Ammon's horn (tissue), 1 donor: Measurements from ENCODE around the gene GNG7.
"Not testable (repeated sequence)": the region's sequence is repeated elsewhere in the genome, so short reads cannot be mapped to it uniquely, and the experiment has no call there.

ENCODE experiments used
- DNase-seq: peaks from one replicate; pipeline ENCODE4 v3.0.0-alpha.2; 2016; ENCODE audit warnings: low spot score

The GNG7 gene

DNA sequence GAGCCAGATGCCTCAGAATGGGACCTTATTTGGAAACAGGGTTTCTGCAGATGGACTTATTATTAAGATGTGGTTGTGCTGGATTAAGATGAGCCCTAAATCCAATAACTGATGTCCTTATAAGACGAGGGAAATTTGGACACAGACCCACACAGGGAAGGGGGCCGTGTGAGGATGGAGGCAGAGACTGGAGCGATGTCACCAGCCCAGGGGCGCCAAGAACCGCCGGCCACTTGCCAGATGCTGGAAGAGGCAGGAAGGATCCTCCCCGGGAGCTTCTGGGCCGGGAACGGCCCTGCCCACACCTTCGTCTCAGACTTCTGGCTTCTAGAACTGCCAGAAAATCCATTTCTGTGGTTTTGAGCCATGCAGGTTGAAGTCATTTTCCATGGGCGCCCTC, 26.6 kb downstream of the GNG7 start:
- DNase-seq: no peak

DNA sequence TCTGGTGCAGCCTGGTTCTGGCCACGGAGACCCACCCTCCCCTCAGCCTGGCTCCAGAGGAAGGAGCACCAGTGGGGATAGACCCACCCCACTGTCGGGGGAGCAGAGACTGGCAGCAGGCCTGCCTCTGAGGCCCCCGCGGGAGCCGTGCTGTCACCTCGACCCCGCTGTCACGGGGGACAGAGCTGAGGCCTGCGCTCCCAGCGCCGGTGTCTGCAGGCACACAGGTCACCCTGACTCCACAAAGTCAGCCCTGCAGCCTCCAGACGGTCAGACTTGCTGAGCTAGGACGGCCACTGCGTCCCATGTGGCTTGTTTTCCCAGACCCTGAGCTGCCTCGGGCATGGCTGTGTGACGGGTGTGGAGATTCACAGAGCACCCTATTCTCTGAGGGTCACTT, 32.3 kb downstream of the GNG7 start:
- DNase-seq: no peak

DNA sequence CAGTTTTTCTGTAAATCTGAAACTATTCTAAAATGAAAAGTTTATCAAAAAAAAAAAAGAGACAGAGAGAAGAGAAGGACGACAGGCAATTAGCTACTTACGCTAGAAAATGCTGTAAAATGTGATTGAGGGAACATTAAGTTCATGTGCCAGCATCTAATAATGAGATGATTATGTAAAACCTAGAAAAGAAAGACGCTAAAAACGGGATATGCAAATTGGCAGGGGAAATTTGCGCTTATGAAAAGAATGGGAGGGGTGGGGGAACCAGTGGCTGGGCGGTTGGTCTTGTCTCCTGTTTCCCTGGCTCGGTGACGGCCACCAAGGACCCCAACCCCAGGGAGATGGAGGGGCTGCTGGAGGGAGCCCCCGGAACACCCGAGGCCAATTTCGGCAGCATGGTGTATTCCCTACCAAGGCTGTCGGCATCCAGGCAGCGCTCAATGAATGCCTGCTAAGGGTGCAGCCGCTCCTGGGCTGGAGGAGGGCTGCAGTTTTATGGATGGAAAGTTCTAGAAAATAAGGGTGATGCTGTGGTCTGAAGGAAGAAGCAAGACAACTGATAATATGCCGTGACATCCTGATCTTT, 34.2 kb downstream of the GNG7 start:
- DNase-seq: peak; percentile 21

DNA sequence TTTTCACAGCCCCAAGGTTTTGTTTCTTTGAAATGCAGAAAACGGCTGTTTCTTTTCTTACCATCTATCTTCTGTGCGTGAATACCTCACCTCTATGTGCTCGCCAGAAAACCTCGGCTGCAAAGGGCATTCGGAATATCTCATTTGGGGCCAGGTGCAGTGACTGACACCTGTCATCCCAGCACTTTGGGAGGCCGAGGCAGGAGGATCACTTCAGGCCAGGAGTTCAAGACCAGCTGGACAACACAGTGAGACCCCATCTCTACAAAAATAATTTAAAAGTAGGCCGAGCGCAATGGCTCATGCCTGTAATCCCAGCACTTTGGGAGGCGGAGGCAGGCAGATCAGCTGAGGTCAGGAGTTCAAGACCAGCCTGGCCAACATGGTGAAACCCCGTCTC, 35.1 kb downstream of the GNG7 start:
- DNase-seq: not testable (repeated sequence)

DNA sequence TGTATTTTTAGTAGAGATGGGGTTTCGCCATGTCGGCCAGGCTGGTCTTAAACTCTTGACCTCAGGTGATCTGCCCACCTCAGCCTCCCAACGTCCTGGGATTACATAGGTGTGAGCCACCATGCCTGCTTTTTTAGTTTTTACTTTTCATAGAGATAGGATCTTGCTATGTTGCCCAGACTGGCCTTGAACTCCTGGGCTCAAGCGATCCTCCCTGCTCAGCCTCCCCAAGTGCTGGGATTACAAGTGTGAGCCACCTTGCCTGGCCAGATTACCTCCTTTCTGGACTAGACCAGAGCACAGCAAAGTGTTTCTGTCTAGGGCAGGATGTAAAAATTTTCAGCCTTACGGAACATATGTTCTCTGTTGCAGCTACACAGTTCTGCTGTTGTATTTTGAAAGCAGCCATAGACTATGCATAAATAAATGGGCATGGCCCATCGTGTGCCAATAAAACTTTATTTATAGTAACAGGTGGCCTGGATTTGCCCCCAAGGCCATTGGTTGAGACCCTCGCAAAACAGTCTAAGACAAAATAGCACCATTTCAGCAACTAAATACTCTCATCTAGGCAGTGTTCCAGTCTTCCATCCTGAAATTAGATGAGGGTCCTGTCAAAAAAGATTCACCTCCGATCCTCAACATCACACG, 36.0 kb downstream of the GNG7 start:
- no peak for DNase-seq

DNA sequence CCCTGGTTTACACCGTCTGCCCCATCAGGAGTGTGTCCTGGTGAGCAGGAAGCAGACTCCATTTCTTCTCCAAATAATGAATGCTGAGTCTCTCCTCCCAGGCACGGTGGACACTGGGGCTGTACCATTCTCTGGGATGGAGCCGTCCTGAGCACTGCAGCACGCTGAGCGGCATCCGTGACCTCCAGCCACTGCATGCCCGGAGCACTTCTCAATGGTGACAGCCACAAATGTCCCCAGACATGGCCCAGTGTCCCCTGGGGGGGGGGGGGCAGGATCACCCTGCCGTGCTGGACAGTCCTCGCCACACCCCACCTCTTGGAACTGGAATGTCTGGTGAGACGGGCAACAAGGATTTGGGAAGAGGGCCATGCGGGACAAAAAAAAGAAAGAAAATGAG, 37.4 kb downstream of the GNG7 start:
- DNase-seq: peak; percentile 43

DNA sequence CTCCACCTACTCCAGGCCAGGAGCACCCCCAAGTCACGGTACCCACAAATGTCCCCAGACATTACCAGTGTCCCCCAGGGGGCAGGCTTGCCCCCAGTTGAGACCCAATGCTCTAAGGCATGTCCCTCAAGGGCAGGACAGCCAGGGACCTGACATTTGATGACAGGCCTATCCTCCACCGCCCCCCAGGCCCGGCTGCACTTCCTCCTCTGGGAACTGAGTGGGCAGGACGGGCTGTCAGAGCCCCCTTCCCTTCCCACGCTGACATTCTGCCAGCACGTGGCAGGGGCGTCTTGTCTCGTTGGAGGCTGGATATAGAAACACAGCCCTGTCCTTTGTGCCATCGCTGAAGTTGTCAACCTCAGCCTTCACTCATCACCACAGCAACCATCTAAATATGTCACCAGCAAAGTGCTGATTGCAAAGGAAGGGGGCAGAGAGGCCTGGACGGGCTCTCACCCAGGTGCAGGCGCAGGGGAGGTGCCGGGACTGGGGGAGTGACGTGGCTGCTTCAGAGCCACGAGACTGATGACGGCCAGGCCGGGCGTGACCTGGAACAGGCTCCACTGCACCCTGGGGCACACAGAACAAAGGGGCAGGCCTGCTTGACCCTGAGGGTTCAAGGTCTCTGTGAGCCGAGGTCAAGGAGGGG, 38.4 kb downstream of the GNG7 start:
- peak; percentile 71 for DNase-seq

DNA sequence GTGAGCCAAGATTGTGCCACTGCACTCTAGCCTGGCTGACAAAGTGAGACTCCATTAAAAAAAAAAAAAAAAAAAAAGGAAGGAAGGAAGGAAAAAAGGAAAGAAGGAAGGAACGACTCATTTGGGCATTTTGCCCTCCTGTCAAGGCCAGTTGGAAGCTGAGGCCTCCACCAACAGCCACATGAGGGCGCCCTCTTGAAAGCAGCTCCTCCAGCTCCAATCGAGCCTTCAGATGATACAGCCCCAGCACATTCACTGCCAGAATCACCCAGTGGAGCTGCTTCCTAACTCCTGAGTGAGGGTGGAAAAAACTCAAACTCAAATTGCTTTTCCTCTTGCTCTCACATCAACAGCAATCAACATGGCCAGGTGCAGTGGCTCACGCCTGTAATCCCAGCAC, 40.9 kb downstream of the GNG7 start:
- no peak for DNase-seq

DNA sequence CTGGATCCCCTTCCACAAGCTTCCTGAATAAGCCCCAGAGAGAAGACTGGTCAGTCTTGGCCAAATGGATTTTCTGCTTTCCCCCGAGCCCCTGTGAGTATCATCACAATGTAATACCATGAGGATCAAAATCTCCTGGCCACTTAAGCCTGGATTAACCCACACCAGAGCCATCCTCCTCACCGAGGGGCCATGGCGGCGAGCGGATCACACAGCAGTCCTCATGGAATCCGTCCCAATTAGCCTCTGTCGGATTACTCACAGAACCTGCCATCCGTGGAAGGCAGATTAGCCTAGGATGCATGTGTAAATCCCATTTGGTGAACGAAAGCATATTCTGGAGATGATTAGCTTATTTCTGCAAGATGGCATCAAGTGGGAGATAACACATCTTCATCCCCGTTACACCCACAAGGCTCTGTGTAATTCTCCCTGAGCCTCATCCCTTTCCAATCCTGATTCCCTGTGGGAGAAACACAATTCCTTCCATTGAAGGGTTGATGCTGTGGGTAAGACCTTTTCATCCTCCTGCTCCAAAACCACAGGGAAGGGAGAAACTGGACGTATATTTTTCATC, 42.5 kb downstream of the GNG7 start:
- DNase-seq: no peak

DNA sequence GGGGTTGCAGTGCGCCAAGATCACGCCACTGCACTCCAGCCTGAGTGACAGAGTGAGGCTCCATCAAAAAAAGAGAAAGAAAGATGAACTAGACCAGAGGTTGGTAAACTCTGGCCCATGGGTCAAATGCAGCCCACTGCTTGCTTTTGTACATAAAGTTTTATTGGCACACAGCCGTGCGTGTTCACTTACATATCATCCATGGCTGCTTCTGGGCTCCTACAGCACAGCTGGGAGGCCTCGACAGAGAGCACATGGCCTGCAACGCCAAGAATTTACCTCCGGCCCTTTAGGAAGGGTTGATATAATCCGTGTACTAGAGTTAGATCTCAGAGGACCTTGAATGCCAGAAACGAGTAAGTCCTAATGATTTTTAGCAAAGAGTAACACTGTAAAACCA, 46.0 kb downstream of the GNG7 start:
- no peak for DNase-seq

DNA sequence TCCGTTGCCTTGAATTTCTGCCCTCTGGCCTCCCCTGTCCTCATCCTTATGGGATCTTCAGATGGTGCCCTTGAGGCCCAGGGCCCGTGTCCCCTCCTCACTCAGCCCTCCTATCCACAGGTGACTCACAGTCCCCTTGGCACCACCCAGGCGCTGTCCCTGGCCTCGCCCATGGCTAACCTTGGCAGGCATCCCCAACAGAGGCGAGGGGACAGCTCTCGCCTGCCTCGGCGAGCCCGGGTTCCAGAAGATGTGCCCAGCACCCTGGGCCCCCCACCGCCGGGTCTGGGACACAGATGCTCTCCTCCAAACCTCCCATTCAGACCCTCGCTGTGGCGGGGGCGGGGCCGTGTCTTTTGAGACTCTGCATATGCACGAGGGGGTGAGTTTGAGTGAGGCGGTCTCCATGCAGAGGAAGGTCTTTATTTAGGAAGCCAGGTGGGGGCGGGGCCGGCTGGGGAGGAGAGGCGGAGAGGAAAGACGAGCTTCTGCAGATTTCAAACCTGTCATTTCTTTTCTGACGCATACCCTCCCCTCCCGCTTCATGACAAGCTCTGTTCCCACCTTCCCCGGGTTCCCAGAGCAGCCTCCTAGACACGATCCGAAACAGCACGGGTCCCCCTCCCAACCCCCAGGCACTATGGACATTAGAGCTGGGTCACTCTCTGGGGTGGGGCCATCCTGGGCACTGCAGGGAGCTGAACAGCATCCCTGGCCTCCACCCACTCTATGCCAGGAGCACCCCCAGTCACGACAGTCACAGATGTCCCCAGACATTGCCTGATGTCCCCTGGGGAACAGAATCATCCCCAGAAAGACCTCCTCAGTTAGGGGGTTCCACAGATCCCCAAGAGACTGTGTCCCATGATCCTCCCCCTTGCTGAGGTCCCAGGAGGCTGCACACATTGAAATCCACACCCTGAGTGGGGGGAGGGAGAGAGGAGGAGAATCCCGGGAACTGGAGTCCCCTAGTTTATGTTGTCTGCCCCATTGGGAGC, 48.5 kb downstream of the GNG7 start:
- DNase-seq: no peak

DNA sequence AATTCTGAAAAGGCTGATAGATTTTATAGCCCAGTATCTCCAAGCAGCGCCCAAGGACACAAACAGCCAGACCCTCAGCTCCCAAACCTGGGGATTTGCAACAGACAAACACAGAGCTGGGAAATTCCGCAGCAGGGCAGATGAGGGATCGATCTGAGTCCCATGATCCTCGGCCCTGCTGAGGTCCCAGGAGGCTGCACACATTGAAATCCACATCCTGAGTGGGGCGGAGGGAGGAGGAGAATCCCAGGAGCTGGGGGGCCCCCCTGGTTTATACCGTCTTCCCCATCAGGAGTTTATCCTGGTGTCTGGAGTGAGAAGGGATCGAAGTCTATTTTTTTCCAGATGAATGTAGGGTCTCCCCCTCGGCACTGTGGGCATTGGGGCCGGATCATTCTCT, 49.3 kb downstream of the GNG7 start:
- no peak for DNase-seq

DNA sequence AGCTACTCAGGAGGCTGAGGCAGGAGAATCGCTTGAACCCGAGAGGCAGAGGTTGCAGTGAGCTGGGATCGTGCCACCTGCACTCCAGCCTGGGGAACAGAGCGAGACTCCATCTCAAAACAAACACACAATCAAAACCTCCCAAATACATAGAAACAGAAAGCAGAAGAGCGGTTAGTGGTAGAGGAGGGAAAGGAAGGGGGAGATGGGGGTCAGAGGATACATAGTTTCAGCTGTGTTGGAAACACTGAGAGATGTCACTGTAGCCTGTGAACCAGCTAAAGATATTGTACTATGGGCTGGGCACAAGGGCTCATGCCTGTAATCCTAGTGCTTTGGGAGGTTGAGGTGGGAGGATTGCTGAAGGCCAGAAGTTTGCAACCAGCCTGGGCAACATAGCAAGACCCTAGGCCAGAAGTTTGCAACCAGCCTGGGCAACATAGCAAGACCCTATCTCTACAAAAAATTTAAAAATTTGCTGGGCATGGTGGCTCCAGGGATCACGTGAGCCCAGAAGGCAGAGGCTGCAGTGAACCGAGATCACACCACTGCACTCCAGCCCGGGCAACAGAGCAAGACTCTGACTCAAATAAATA, 49.9 kb downstream of the GNG7 start:
- DNase-seq: no peak

DNA sequence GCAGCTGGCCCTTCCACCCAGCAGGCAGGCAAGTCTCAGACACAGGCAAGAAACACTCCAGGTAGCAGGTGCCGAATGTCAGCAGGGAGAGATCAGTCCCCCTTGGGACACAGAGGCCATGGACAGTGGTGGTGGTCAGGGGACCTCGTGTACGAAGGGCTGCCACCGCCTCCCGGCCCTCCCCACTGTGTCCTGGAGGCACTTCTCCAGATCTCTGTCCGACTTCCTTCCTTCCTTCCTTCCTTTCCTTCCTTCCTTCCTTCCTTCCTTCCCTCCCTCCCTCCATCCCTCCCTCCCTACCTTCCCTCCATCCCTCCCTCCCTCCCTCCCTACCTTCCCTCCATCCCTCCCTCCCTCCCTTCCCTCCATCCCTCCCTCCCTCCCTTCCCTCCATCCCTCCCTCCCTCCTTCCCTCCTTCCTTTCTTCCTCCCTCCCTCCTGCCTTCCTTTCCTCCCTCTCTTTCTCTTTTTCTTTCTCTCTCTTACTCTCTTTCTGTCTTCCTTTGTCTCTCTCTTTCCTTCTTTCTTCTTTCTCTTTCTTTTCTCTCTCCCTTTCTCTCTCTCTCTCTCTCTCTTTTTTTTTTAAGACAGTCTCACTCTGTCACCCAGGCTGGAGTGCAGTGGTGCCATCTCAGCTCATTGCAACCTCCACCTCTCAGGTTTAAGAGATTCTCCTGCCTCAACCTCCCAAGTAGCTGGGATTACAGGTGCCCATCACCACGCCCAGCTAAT, 51.3 kb downstream of the GNG7 start:
- not testable (repeated sequence) for DNase-seq

DNA sequence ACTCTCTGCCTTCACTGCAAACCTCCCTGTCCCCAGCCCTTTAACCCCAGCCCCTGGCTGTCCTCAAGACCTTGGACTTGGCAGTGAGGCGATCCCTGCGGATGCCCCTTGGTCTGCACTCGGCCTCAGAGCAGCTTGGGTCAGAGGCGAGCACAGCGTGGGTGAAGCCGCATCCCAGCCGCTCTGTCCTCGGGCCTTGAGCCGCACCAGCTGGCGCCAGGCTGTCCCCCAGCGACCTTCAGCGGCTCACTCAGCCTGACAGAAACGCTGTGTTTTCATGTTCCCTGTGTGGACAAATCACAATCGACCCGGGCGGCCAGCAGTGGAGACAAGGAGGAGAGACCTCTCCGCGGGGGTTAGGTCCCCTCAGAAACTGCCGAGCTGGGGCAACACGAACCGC, 52.0 kb downstream of the GNG7 start:
- DNase-seq: no peak

DNA sequence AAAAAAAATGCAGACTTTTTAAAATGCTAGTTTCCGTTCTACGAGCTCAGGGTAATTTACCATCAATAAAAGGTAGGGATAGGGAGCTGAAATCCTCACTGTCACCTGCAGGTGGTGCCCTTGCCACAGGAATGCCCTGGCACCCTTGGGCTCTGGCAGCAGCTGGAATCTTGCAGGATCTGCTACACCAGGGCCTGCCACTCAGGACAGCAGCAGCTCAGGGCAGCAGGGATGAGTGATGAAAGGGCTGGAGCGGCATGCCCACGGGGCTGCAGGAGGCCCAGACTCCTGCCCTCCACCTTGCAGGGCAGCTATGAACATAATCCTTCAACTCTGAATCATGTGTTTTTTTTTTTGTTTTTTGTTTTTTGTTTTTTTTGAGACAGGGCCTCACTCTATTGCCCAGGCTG, 54.0 kb downstream of the GNG7 start:
- DNase-seq: peak; percentile 91

DNA sequence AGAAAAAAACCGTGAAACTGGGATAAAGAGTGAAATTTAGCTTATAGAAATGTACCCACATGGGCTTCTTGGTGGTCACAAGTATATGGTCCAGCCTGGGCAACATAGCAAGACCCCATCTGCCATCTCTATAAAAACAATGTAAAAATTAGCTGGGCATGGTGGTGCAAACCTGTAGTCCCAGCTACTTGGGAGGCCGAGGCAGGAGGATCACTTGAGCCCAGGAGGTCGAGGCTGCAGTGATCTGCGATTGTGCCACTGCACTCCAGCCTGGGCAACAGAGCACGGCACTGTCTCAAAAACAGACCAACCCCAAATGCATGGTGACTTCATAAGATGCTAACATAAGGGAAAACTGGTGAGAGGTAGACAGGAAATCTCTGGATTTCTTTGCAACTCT, 54.4 kb downstream of the GNG7 start:
- no peak for DNase-seq

DNA sequence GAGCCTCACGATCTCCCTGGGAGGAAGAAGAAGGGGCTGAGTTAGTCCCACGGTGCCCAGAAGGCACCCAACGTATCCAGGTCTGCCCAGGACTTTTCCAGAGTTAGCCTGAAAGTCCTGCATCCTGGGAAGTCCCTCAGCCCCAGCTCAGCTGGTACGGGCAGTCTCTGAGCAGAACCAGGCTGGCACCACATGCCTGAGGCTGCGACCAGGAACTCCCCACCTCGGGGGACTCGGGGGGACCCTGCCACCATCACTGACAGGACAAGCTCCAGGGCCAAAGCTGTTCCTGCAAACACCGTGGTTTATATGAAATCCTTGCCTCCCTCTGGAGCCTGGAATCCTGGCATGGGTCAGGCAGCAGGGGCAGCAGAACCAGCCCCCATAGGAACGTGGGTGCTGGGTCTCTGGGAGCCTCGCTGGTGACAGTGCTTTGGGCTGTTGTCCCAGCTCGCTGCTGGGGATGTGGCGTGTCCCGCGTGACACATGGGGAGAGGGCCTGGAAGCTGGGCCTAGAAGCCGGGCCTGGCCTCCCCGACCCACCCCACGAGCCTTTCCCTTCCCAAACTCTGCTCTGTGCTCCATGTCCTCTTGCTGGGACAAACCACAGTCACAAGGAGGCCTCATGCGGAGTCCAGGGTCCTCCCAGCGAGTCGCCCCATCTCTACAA, 55.5 kb downstream of the GNG7 start:
- DNase-seq: no peak

DNA sequence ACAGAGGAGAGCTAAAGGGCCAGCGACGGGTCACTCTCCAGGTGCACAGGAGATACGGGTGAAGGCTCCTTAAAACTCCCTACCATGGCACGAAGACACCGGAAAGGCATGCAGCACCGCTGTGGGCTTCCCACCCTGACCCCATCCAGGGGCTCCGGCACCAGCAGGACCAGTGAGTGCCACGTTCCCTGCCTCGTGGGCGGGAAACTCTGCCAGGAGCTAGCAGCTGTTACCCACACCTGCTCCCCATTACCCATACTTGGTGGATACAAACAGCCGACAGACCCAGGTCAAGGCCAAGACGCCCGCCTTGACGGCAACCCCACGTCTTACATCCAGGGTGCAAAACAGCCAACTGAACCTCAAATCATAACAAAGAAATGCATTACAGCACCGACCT, 56.7 kb downstream of the GNG7 start:
- DNase-seq: no peak

DNA sequence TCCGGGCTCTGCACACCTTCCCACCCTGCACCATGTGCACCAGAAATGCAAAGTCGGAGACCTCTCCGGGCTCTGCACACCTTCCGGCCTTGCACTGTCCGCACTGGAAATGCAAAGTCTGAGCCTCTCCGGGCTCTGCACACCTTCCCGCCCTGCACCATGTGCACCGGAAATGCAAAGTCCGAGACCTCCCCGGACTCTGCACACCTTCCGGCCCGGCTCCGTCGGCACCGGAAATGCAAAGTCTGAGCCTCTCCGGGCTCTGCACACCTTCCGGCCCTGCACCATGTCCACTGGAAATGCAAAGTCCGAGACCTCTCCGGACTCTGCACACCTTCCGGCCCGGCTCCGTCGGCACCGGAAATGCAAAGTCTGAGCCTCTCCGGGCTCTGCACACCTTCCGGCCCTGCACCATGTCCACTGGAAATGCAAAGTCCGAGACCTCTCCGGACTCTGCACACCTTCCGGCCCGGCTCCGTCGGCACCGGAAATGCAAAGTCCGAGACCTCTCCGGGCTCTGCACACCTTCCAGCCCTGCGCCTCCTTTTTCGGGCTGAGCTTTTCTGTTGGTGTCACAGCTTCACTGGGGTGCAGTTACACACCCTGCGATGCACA, 59.3 kb downstream of the GNG7 start:
- DNase-seq: not testable (repeated sequence)
